Mesenchymal stem cell (in vitro differentiated cells and primary cell): ENCODE data around the gene EEA1.
A peak's percentile ranks its signal among the peaks of the same experiment; 100 is the strongest.

Experiments used
- DNase-seq: peaks from one replicate; pipeline ENCODE4 v3.0.0-alpha.2; 2013
- H2AFZ ChIP-seq: one replicate; pipeline ENCODE4 v1.6.1; 2013; ENCODE audit warnings: low read depth, mild to moderate bottlenecking, control low read depth, inconsistent platforms, low read length, moderate library complexity
- H2AK5ac ChIP-seq: 2 replicates; pipeline ENCODE4 v1.6.1; 2013; ENCODE audit warnings: low read length, moderate library complexity, mild to moderate bottlenecking, inconsistent platforms; ENCODE audit not compliant: severe bottlenecking
- H2BK120ac ChIP-seq: one replicate; pipeline ENCODE4 v1.6.1; 2013; ENCODE audit warnings: low read depth, mild to moderate bottlenecking, inconsistent platforms, low read length, moderate library complexity
- H2BK12ac ChIP-seq, 2 experiments: one replicate each; pipeline ENCODE4 v1.6.1; 2013; ENCODE audit warnings: inconsistent platforms in 2 of 2, low read length in 2 of 2, mild to moderate bottlenecking in 2 of 2, moderate library complexity in 2 of 2, control low read depth in 1 of 2
- H2BK15ac ChIP-seq: one replicate; pipeline ENCODE4 v1.6.1; 2013; ENCODE audit warnings: mild to moderate bottlenecking, low read depth, inconsistent platforms; ENCODE audit not compliant: poor library complexity, severe bottlenecking
- H2BK5ac ChIP-seq: 2 replicates; pipeline ENCODE4 v1.6.1; 2013; ENCODE audit warnings: low read depth, mild to moderate bottlenecking, low read length, control low read depth, inconsistent platforms; ENCODE audit not compliant: poor library complexity, severe bottlenecking
- H3K14ac ChIP-seq, 2 experiments: one replicate each; pipeline ENCODE4 v1.6.1; 2013; ENCODE audit warnings: inconsistent platforms in 2 of 2, low read length in 2 of 2, control low read depth in 1 of 2, mild to moderate bottlenecking in 1 of 2, moderate library complexity in 1 of 2
- H3K18ac ChIP-seq, 2 experiments: one replicate each; pipeline ENCODE4 v1.6.1; 2013; ENCODE audit warnings: inconsistent platforms in 2 of 2, low read length in 2 of 2, control low read depth in 1 of 2, low read depth in 1 of 2, mild to moderate bottlenecking in 1 of 2
- H3K23ac ChIP-seq, 2 experiments: one replicate each; pipeline ENCODE4 v1.6.1; 2013; ENCODE audit warnings: inconsistent platforms in 2 of 2, low read length in 2 of 2, mild to moderate bottlenecking in 2 of 2, moderate library complexity in 2 of 2, control low read depth in 1 of 2
- H3K27ac ChIP-seq: 2 replicates; pipeline ENCODE4 v1.5.1; 2013; ENCODE audit warnings: mild to moderate bottlenecking, moderate library complexity, low read length, control low read depth, inconsistent platforms; ENCODE audit not compliant: poor library complexity, severe bottlenecking
- H3K27me3 ChIP-seq, 2 experiments: 2 replicates each; pipeline versions ENCODE4 v1.6.1 to v1.7.0; 2013; ENCODE audit warnings: low read length in 2 of 2, mild to moderate bottlenecking in 2 of 2, moderate library complexity in 2 of 2, control low read depth in 1 of 2, inconsistent platforms in 1 of 2; ENCODE audit not compliant: control insufficient read depth in 1 of 2, insufficient read depth in 1 of 2
- H3K36me3 ChIP-seq, 2 experiments: 2 replicates each; pipeline versions ENCODE4 v1.6.1 to v1.7.0; 2013; ENCODE audit warnings: low read length in 2 of 2, control low read depth in 1 of 2, inconsistent platforms in 1 of 2, low read depth in 1 of 2, mild to moderate bottlenecking in 1 of 2; ENCODE audit not compliant: insufficient read depth in 2 of 2, control insufficient read depth in 1 of 2
- H3K4ac ChIP-seq, 2 experiments: one replicate each; pipeline ENCODE4 v1.6.1; 2013; ENCODE audit warnings: inconsistent platforms in 2 of 2, low read length in 2 of 2, mild to moderate bottlenecking in 2 of 2, moderate library complexity in 2 of 2, control low read depth in 1 of 2, low read depth in 1 of 2
- H3K4me1 ChIP-seq: 2 replicates; pipeline ENCODE4 v1.6.1; 2013; ENCODE audit warnings: low read depth, low read length, control low read depth; ENCODE audit not compliant: control insufficient read depth, insufficient read depth
- H3K4me2 ChIP-seq: 2 replicates; pipeline ENCODE4 v1.6.1; 2013; ENCODE audit warnings: low read length, mild to moderate bottlenecking, inconsistent platforms; ENCODE audit not compliant: poor library complexity, severe bottlenecking
- H3K4me3 ChIP-seq, 2 experiments: 2 replicates each; pipeline versions ENCODE4 v1.5.1 to v1.7.0; 2013; ENCODE audit warnings: low read length in 2 of 2, mild to moderate bottlenecking in 2 of 2, control low read depth in 1 of 2, low read depth in 1 of 2; ENCODE audit not compliant: insufficient read depth in 1 of 2
- H3K79me1 ChIP-seq: replicated peaks from 2 replicates; pipeline ENCODE4 v1.6.1; 2013; ENCODE audit warnings: mild to moderate bottlenecking, control low read depth, low read length, inconsistent platforms; ENCODE audit not compliant: poor library complexity, severe bottlenecking
- H3K9ac ChIP-seq: 2 replicates; pipeline ENCODE4 v1.7.0; 2013; ENCODE audit warnings: mild to moderate bottlenecking, low read length, moderate library complexity
- H3K9me3 ChIP-seq: 2 replicates; pipeline ENCODE4 v1.7.0; 2013; ENCODE audit warnings: mild to moderate bottlenecking, low read length; ENCODE audit not compliant: control insufficient read depth
- H4K8ac ChIP-seq: one replicate; pipeline ENCODE4 v1.6.1; 2013; ENCODE audit warnings: inconsistent platforms, mild to moderate bottlenecking, low read length, moderate library complexity
- H4K91ac ChIP-seq: one replicate; pipeline ENCODE4 v1.6.1; 2013; ENCODE audit warnings: mild to moderate bottlenecking, low read length, inconsistent platforms
- WGBS: methylation state at CpG from one replicate; pipeline ENCODE4 v1.1.7; 2013; ENCODE audit warnings: mixed read lengths; 5-methylcytosine and 5-hydroxymethylcytosine counted together

EEA1 gene

DNA sequence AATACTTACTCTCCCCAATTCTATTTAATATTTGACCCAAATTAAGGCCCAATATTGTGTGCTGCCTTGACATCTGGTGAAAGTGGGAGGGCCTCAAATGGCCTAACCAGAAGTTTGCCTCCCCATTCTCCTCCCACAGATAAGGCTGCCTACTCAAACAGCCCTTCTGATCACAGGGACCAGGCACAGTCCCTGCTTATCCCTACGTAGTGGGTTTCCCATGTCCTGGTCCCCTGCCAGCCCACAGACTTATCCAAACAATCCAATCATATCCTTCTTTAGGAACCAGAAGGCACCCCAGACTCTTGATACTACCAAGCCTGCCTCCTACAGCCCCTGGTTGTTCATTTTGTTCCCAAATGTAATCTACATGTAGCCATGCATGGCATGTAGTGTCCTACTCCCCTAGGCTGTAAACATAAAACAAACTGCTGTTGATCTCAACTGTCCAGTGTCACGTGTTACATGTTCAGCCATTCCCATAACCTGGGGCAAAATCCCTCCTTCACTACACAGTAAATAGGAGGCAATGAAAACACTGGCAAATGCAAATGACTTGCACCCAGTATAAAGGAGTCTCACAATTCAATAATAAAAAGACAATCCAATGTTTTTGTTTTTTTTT, 49.3 kb downstream of the EEA1 start:
- Histone ChIP-seq H2BK5ac (no peak overlapping the region), H3K18ac (no peak overlapping the region), H2BK15ac (no peak overlapping the region), H4K8ac (no peak overlapping the region), H2AK5ac (no peak overlapping the region), H3K27ac (no peak overlapping the region), H3K9ac (no peak overlapping the region), H2BK120ac (no peak overlapping the region), H3K23ac (no peak overlapping the region), H2BK12ac (no peak overlapping the region), H3K4me2 (no peak overlapping the region), H3K79me1 (peaks cover 16% of the 10 kb centered on the region), H3K14ac (no peak overlapping the region), H4K91ac (no peak overlapping the region), H3K4me1 (no peaks in the 10 kb centered on the region), H3K4me3 (no peak overlapping the region), H3K36me3 (peaks cover 6 to 79% of the 10 kb centered on the region in 2 experiments), H2AFZ (no peak overlapping the region), H3K4ac (peak overlapping the region in 1 of 2 experiments; percentile 11), H3K27me3 (no peaks in the 10 kb centered on the region), H3K9me3 (no peaks in the 10 kb centered on the region)
- DNase-seq: no peak
- WGBS: 75% methylated on average over 2 of the region's 2 CpGs

DNA sequence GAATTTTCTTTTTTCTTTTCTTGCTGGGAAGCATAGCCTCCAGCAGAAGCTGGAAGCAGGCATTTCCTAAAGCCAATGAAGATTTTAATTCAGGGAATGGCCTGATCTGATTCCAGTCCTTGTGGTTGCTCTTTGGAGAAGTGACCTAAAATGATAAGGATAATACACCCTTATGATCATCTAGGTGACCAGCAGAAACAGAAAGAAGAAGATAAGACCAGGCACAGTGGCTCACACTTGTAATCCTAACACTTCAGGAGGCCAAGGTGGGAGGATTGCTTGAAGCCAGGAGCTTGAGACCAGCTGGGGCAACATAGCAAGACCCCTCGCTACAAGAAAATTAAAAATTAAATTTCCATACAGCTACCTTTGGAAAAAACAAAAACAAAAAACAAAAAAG, 51.2 kb downstream of the EEA1 start:
- Histone ChIP-seq H3K27me3 (no peaks in the 10 kb centered on the region), H2AFZ (no peak overlapping the region), H2BK120ac (no peak overlapping the region), H2BK15ac (no peak overlapping the region), H3K23ac (no peak overlapping the region), H3K4me2 (no peak overlapping the region), H2BK5ac (no peak overlapping the region), H3K79me1 (peaks cover 14% of the 10 kb centered on the region), H3K9ac (no peak overlapping the region), H3K18ac (no peak overlapping the region), H3K4me1 (no peaks in the 10 kb centered on the region), H4K91ac (no peak overlapping the region), H3K14ac (no peak overlapping the region), H3K27ac (no peak overlapping the region), H4K8ac (no peak overlapping the region), H3K9me3 (no peaks in the 10 kb centered on the region), H2BK12ac (no peak overlapping the region), H3K36me3 (peaks cover 4 to 78% of the 10 kb centered on the region in 2 experiments), H3K4me3 (no peak overlapping the region), H3K4ac (no peak overlapping the region), H2AK5ac (no peak overlapping the region)
- DNase-seq: no peak
- no CpG with 5 or more reads among the region's 1 CpG for WGBS

DNA sequence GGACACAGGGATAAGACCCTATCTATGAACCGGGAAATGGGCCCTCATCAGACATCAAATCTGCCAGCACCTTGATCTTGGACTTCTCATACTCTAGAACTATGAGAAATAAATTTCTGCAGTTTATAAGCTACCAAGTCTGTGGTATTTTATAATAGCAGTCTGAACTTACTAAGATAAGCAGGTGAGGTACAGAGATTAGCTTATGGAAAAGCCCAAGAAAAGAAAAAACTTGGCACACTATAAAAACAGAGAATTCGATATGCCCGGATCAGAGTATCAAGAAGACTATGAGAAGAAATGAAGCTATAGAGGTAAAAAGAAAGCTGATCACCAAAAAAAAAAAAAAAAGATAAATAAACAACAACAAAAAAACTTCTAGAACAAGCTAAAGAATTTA, 52.6 kb downstream of the EEA1 start:
- no peak overlapping the region for H2BK15ac ChIP-seq
- no peak overlapping the region for H3K14ac ChIP-seq
- H2AK5ac ChIP-seq: no peak overlapping the region
- H3K9ac ChIP-seq: no peak overlapping the region
- no peak overlapping the region for H2BK12ac ChIP-seq
- H4K91ac ChIP-seq: no peak overlapping the region
- no peak overlapping the region for H3K23ac ChIP-seq
- H3K27ac ChIP-seq: no peak overlapping the region
- no peak overlapping the region for H2BK120ac ChIP-seq
- H3K18ac ChIP-seq: no peak overlapping the region
- H2BK5ac ChIP-seq: no peak overlapping the region
- no peak overlapping the region for H3K4ac ChIP-seq
- no peak for DNase-seq
- WGBS: no CpG with 5 or more reads among the region's 3 CpGs
- no peak overlapping the region for H3K4me3 ChIP-seq
- H3K36me3 ChIP-seq: peaks cover 4 to 68% of the 10 kb centered on the region in 2 experiments
- peaks cover 14% of the 10 kb centered on the region for H3K79me1 ChIP-seq
- H3K4me2 ChIP-seq: no peak overlapping the region
- no peaks in the 10 kb centered on the region for H3K4me1 ChIP-seq
- no peaks in the 10 kb centered on the region for H3K27me3 ChIP-seq
- H4K8ac ChIP-seq: no peak overlapping the region
- no peaks in the 10 kb centered on the region for H3K9me3 ChIP-seq
- H2AFZ ChIP-seq: no peak overlapping the region

DNA sequence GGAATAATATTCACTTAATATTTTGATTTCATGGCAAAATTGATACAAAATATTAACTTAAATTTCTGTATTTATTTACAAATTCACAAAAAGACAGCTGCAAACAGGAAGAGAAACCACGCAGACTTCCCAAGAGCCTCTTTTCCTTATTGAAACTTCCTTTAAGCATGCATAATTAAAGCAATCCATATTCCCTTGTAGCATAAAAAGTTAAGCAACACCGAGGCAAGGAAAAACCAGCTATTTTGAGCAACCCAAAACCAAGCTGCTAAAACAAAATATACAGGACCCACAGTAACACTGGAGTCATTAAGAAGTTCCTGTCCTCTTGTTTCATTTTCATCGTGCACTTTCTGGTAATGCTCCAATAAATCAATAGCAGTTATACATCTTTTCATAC, 58.0 kb downstream of the EEA1 start:
- Histone ChIP-seq H2BK120ac (no peak overlapping the region), H3K79me1 (peaks cover 8% of the 10 kb centered on the region), H3K9me3 (no peaks in the 10 kb centered on the region), H3K18ac (no peak overlapping the region), H3K27me3 (no peaks in the 10 kb centered on the region), H3K27ac (no peak overlapping the region), H3K9ac (peak overlapping the region; percentile 53), H3K4me1 (no peaks in the 10 kb centered on the region), H3K4ac (no peak overlapping the region), H3K4me3 (no peak overlapping the region), H3K36me3 (peaks cover 0 to 26% of the 10 kb centered on the region in 2 experiments), H2BK15ac (no peak overlapping the region), H2AFZ (no peak overlapping the region), H4K91ac (no peak overlapping the region), H3K4me2 (no peak overlapping the region), H2BK12ac (no peak overlapping the region), H2BK5ac (no peak overlapping the region), H3K14ac (no peak overlapping the region), H2AK5ac (no peak overlapping the region), H3K23ac (no peak overlapping the region), H4K8ac (no peak overlapping the region)
- DNase-seq: no peak
- 99% methylated on average over 3 of the region's 3 CpGs for WGBS
